ENCODE data around the gene EN2.

EN2 gene

GRCh38 chr7:155509359-155509724 is 51.4 kb downstream of the EN2 start:
- no peak for DNase-seq (ENCODE audit: low read depth)

DNA sequence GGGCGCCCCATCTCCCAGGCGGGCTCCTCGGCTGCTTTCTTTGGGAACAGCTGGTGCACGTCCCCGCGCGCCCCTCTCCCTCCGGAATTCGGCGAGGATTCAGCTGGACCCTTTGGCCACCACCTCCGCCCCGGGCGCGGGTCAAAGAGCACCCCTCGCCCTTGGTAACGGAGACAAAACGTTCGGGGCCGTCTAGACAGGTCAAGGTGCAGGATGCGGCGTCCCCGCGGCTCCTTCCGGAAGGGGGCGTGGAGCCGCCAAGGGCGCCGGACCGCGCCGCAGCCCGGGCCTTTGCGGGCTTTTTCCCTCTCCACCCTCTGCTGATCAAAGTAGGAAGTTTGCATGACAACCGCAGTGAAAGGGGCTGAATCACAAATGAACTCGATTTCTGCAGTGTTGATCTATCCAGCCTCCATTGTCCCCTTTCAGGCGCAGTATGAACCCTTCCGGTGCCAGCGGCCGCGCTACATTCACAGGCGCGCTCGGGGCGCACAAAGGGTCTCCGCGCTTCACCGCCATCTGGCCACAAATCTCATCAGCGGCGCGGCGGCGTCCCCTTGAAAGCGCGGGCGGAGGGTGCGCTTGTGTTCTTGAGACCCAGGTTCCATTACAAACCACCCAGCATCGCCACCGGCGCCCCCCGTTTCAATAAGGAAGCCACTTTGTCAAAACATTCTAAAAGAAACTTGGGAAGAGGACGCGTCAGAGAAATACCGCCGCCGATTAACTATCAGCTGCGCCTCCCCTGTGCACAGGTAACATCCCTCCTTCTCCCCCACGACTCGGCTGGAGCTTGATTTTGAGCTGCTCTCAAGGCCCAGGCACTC is 52.0 kb downstream of the EN2 start:
- DNase-seq (ENCODE audit: low read depth): no peak

DNA sequence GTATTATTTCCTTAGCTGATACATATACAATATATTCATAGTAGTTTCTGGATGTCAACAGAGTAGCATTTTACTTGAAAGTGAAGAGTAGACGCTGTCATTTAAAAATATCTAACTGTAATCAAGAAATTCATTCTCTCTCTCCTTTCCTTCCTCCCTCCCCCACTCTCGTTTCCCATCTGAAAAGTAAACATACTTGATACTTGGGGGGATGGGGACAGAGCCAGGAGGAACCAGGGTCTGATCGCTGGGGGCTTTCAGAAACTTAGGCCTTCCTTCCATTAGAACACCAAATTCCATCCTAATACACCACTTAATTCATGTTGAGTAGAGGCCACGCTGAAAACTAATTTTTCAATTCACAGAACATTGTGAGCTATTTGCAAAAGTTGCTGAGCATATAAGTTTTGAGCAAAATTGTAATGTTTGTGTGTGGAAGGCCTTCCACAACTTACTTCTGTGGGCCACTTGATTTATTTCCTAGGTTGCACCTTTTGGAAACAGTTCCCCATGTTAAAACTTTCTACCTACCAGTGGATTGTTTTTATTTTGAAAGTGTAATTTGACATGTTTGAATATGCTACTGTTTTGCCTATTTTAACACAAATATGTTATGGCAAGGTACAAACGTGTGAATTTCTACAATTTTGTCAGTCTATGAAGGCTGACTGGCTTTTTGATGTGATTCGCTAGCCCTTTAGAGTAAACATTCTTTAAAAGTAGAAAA is 53.2 kb downstream of the EN2 start:
- no peak for DNase-seq (ENCODE audit: low read depth)

GRCh38 chr7:155511702-155511996 is 53.7 kb downstream of the EN2 start:
- no peak for DNase-seq (ENCODE audit: low read depth)

- no peak for DNase-seq (ENCODE audit: low read depth)
Measured at GRCh38 chr7:155512246-155512887, 54.4 kb downstream of the EN2 start.

DNA sequence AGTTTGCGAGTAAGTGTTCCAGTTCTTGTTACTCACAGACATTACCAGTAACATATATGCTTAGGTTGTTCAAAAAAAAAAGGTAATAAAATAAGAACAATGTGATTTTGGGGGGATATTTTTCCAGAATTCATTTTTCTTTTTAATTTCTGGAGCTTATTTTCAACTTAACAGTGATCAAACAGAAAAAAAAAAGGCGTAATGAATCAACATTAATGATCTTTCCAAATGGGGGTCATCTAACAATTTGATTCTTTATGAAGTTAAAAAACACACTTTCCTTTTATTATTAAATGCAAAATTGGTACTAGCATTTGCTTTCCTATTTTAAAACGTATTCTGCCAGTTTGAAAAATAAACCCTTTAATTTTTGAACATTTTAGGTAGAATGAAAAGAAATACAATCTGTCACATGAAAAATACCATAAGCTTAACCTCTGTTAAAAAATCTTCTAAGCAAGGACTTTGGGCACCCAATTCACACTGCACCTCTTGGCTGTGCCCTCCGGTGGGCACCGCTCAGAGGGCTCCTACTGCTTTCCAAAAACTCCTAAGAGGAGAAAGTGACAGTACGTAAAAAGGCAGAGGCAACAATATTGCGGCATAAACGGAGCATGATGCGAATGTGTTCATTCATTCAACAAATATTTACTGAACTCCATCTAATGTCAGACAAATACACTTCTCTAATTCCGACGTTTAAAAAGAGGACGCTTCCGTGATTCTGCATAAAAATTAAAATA is 55.8 kb downstream of the EN2 start:
- DNase-seq (ENCODE audit: low read depth): no peak

- no peak for DNase-seq (ENCODE audit: low read depth)
Measured at GRCh38 chr7:155514296-155514695, 56.4 kb downstream of the EN2 start.

Data from stromal cell of bone marrow (primary cell).